PFSK-1 (cell line): ENCODE measurements around the gene ZNF627.

Experiments
- POLR2AphosphoS5 ChIP-seq: IDR thresholded peaks from 2 replicates; pipeline ENCODE4 v1.6.1; 2012; ENCODE audit warnings: low read depth, mild to moderate bottlenecking, control low read depth, low read length, moderate library complexity
- SIN3A ChIP-seq: IDR thresholded peaks from 2 replicates; pipeline ENCODE4 v1.6.1; 2012; ENCODE audit warnings: mild to moderate bottlenecking, low read length, moderate library complexity, borderline replicate concordance; ENCODE audit not compliant: insufficient read depth
- TAF1 ChIP-seq: IDR thresholded peaks from 2 replicates; pipeline ENCODE4 v1.6.1; 2012; ENCODE audit warnings: low read length, control low read depth, borderline replicate concordance; ENCODE audit not compliant: insufficient read depth
- TF ChIP-seq, protein P1 (sequence below), 2 experiments: IDR thresholded peaks; 2 replicates each; pipeline versions ENCODE4 v1.6.1 to v1.8.0; 2011 to 2012; ENCODE audit warnings: low read depth in 2 of 2, low read length in 2 of 2, control low read depth in 1 of 2, inconsistent platforms in 1 of 2, mild to moderate bottlenecking in 1 of 2, moderate library complexity in 1 of 2; ENCODE audit not compliant: insufficient read depth in 1 of 2

- TF ChIP-seq POLR2AphosphoS5 (no peak), SIN3A (no peak), TAF1 (no peak)
- TF ChIP-seq, protein P1, sequence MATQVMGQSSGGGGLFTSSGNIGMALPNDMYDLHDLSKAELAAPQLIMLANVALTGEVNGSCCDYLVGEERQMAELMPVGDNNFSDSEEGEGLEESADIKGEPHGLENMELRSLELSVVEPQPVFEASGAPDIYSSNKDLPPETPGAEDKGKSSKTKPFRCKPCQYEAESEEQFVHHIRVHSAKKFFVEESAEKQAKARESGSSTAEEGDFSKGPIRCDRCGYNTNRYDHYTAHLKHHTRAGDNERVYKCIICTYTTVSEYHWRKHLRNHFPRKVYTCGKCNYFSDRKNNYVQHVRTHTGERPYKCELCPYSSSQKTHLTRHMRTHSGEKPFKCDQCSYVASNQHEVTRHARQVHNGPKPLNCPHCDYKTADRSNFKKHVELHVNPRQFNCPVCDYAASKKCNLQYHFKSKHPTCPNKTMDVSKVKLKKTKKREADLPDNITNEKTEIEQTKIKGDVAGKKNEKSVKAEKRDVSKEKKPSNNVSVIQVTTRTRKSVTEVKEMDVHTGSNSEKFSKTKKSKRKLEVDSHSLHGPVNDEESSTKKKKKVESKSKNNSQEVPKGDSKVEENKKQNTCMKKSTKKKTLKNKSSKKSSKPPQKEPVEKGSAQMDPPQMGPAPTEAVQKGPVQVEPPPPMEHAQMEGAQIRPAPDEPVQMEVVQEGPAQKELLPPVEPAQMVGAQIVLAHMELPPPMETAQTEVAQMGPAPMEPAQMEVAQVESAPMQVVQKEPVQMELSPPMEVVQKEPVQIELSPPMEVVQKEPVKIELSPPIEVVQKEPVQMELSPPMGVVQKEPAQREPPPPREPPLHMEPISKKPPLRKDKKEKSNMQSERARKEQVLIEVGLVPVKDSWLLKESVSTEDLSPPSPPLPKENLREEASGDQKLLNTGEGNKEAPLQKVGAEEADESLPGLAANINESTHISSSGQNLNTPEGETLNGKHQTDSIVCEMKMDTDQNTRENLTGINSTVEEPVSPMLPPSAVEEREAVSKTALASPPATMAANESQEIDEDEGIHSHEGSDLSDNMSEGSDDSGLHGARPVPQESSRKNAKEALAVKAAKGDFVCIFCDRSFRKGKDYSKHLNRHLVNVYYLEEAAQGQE (IDR thresholded peaks at IDR 0.05; ENCODE audit: insufficient read depth in 1 of 2, low read depth in 2 of 2, low read length in 2 of 2): no peak
Observed at GRCh38 chr19:11560404-11561051, 36.8 kb upstream of the ZNF627 start.
